Tibial artery (tissue), 4 donors: ENCODE results near the gene ZNF831.
A peak's percentile ranks its signal among the peaks of the same experiment; 100 is the strongest.

Source experiments
- DNase-seq, 2 donors: peaks; one replicate each; pipeline ENCODE4 v3.0.0-alpha.2; 2019
- H3K27ac ChIP-seq, 2 donors: fragments of 200-600 bp; sonication (generic) in 1 of 2; 1 replicate in 1 of 2; 2 replicates in 1 of 2; pipeline ENCODE4 v1.5.1; 2018 to 2019; ENCODE audit warnings: mild to moderate bottlenecking in 1 of 2
- H3K27me3 ChIP-seq, 2 donors: fragments of 200-600 bp; sonication (generic) in 1 of 2; one replicate each; pipeline versions ENCODE4 v1.5.1 to v1.6.0; 2016 to 2019
- H3K36me3 ChIP-seq, 3 donors: fragments of 200-600 bp; sonication (generic) in 2 of 3; one replicate each; pipeline ENCODE4 v1.5.1; 2016 to 2019; ENCODE audit warnings: mild to moderate bottlenecking in 2 of 3
- H3K4me1 ChIP-seq, 4 donors: fragments of 200-600 bp; sonication (generic) in 2 of 4; 1 replicate in 3 of 4; 2 replicates in 1 of 4; pipeline ENCODE4 v1.5.1; 2016 to 2019
- H3K4me3 ChIP-seq, 2 donors: fragments of 200-600 bp; sonication (generic) in 1 of 2; 1 replicate in 1 of 2; 2 replicates in 1 of 2; pipeline ENCODE4 v1.5.1; 2018 to 2019; ENCODE audit warnings: mild to moderate bottlenecking in 2 of 2
- H3K9me3 ChIP-seq, 3 donors: fragments of 200-600 bp; sonication (generic) in 1 of 3; one replicate each; pipeline ENCODE4 v1.5.1; 2016 to 2019
- intact Hi-C: fragments of 100-400 bp; cut with DNase I; formaldehyde crosslinking; loops from one replicate; pipeline ENCODE4 v1.15.0; 2023; ENCODE audit warnings: low total_unique reads
- TF ChIP-seq, protein P1 (sequence below), 2 experiments: fragments of 200-600 bp in 1 of 2; fragments of 450-650 bp in 1 of 2; IDR thresholded peaks; one replicate each; pipeline ENCODE4 v1.5.1; 2017 to 2019; ENCODE audit warnings: antibody characterized with exemption in 2 of 2, mild to moderate bottlenecking in 1 of 2, moderate library complexity in 1 of 2

Gene ZNF831

DNA sequence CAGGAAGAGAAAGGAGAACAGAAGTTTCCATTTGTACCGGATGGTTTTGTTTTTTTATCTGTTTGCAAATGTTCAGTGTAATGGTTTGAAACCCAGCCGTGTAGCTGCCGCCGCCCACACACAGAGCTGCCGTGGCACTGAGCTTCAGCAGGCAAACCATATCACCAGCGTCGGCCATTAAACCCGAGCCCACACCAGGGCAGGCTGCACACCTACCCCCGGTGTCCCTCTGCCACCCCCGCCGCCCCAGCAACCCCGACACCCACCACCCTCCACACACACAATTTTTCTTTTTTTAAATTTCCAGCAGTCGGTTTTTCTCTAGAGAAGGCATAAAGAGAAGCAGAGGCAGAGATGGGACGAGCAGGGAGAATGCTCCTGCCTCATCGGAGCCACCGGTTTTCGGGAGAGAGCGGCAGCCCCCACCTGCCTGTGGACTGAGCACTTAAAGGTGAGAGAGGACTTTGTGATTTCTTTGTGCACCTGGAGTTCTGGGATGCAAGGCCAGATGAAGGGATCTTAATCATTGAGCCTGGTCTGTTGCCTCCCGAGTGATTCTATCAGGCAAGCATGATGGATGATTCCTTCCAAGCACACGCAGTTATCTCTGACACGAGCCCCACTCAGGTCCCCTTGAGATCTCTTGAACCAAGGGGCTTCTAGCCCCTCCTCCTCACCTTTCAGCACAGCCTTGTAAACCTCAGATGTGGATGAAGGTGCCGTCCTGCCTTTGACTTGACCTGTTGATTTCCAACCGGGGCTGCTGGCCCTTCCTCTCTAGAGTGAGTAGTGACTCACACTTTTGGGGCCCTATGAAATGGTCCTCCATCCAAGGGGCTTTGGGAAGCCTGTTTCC lies 17.5 kb upstream of the ZNF831 start:
- DNase-seq = peak in 1 of 2 donors; percentile 27
- Histone ChIP-seq H3K27ac (peak overlapping the region; percentile 14 to 30), H3K4me3 (no peak overlapping the region)

DNA sequence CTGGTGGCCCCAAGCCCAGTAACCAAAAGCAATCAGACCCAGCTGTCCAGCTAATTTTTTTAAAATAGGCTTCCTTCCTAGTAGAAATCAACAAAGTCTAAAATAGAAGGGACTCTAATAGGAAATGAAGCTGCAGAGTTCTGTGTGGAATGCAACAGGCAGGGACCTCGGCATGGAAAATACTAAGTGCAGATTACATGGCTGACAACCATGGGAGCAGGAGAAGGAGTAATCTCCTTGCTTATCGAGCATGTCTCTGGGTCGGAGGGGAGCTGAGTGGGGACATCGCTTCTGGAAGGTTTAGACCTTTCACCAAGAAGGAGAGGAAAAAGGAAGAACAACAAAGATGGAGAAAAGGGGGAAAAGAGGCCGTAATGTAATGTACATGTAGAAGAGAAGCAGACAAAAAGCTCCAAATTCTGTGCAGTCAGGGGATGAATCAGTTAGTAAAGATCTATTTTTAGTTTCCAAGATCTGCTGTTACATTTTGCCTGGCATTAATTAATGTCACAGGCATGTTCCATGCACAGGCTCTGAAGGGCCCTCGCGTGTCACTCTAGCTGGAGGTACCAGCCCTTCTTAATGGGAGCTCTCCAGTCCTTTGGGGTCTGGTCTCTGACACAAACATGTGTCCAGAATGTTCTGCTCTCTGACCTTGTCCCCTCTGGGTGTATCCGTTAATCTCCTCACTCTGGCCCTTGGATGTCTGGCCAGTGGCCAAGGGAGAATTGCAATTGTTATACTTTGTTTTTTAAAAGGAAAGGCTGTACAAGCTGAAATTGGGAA lies 16.6 kb upstream of the ZNF831 start:
- TF ChIP-seq, protein P1, sequence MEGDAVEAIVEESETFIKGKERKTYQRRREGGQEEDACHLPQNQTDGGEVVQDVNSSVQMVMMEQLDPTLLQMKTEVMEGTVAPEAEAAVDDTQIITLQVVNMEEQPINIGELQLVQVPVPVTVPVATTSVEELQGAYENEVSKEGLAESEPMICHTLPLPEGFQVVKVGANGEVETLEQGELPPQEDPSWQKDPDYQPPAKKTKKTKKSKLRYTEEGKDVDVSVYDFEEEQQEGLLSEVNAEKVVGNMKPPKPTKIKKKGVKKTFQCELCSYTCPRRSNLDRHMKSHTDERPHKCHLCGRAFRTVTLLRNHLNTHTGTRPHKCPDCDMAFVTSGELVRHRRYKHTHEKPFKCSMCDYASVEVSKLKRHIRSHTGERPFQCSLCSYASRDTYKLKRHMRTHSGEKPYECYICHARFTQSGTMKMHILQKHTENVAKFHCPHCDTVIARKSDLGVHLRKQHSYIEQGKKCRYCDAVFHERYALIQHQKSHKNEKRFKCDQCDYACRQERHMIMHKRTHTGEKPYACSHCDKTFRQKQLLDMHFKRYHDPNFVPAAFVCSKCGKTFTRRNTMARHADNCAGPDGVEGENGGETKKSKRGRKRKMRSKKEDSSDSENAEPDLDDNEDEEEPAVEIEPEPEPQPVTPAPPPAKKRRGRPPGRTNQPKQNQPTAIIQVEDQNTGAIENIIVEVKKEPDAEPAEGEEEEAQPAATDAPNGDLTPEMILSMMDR (IDR thresholded peaks at IDR 0.05) = no peak
- Histone ChIP-seq H3K36me3 (no peaks in the 10 kb centered on the region), H3K9me3 (no peaks in the 10 kb centered on the region), H3K27me3 (peaks cover 0 to 7% of the 10 kb centered on the region in 2 donors), H3K4me3 (no peak overlapping the region), H3K27ac (peak overlapping the region; percentile 14 to 30), H3K4me1 (peaks cover 0 to 42% (median 31%) of the 10 kb centered on the region in 4 donors)
- intact Hi-C loops = no loop called here
- DNase-seq = no peak

More for the DNA sequence above, 17.5 kb upstream of the ZNF831 start:
- TF ChIP-seq, protein P1 (IDR thresholded peaks at IDR 0.05) = no peak
- Histone ChIP-seq H3K36me3 (no peaks in the 10 kb centered on the region), H3K27me3 (peaks cover 0 to 7% of the 10 kb centered on the region in 2 donors), H3K9me3 (no peaks in the 10 kb centered on the region), H3K4me1 (peaks cover 0 to 36% (median 31%) of the 10 kb centered on the region in 4 donors)
- intact Hi-C loops = no loop called here

GRCh38 chr20:59147586-59147985 lies 16.0 kb upstream of the ZNF831 start:
- H3K27ac ChIP-seq = no peak overlapping the region
- H3K36me3 ChIP-seq = no peaks in the 10 kb centered on the region
- H3K9me3 ChIP-seq = no peaks in the 10 kb centered on the region
- H3K4me3 ChIP-seq = no peak overlapping the region
- intact Hi-C loops = no loop called here
- peaks cover 0 to 48% (median 35%) of the 10 kb centered on the region in 4 donors for H3K4me1 ChIP-seq
- DNase-seq = no peak
- TF ChIP-seq, protein P1 (IDR thresholded peaks at IDR 0.05) = no peak
- H3K27me3 ChIP-seq = peaks cover 0 to 7% of the 10 kb centered on the region in 2 donors

DNA sequence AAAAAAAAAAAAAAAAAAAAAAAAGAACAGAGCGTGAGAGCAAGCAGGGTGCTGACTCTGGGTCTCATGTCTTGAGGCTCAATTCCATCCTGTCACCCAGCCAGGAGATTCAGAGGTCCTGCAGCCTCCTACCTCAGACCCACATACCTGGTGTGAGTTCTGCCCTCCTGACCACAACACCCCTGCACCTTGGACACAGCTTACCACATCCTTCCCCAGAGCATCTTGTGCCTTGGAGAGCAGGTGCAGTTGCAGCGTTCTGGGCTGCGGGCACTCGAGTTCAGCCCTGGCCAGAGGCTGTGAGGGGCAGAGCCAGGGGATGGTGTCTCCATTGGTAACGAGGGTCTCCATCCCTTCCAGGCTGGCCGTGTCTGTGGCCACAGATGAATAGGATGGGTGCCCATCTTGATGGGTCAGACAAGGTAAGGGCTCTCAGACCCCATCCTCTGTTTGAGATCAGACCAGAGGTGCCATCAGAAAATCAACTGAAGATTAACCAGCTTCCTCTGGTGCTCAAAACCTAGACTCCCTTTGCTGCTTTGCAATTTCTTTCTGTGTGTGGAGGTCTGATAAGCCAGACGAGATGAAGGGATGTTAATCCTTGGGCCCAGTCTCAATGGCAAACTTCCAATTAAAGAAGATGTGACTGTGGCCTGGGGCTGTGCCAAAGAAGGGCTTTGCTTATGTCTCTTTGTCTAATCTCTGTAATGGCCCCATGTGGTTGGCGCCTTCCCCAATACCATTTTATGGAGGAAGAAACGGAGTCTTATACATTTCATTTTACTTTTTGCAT lies 14.7 kb upstream of the ZNF831 start:
- TF ChIP-seq, protein P1 (IDR thresholded peaks at IDR 0.05) = no peak
- Histone ChIP-seq H3K27me3 (no peaks in the 10 kb centered on the region), H3K36me3 (no peaks in the 10 kb centered on the region), H3K4me1 (peaks cover 0 to 61% (median 47%) of the 10 kb centered on the region in 4 donors), H3K4me3 (no peak overlapping the region), H3K9me3 (no peaks in the 10 kb centered on the region), H3K27ac (no peak overlapping the region)
- DNase-seq = no peak
- intact Hi-C loops = no loop called here
